Breast epithelium (tissue), 3 donors: ENCODE measurements around the gene CCDC138.

Experiments
- POLR2A ChIP-seq: fragments of 450-650 bp; IDR thresholded peaks from one replicate; pipeline ENCODE4 v1.6.1; 2016; ENCODE audit warnings: antibody characterized with exemption, mild to moderate bottlenecking, moderate library complexity
- POLR2AphosphoS5 ChIP-seq, 3 donors: sonication (generic); formaldehyde crosslinking; IDR thresholded peaks; one replicate each; pipeline ENCODE4 v1.6.1; 2017; ENCODE audit warnings: antibody characterized with exemption in 3 of 3
- TF ChIP-seq, protein P1 (sequence below), 3 donors: fragments of 450-650 bp; IDR thresholded peaks; one replicate each; pipeline ENCODE4 v1.5.1; 2016 to 2017; ENCODE audit warnings: antibody characterized with exemption in 3 of 3, mild to moderate bottlenecking in 3 of 3, moderate library complexity in 3 of 3

DNA sequence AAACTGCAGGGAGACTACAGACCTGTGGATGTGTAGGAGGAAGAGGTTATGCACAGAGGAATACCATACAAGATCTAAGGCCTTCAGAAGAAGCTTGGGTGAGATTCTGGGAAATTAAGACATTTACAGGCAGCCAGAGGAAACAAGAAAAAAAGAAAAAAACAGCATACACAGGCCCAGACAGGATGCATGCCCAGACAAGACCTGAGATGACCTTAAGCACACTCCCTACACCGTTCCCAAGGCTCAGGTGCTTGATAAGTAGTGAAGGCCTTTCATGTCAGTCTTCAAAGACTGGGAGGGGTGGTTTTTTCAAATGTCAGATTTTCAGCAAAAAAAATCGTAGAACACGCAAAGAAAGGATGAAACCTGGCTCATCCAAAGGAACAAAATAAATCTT is 83.0 kb downstream of the CCDC138 start:
- TF ChIP-seq, protein P1, sequence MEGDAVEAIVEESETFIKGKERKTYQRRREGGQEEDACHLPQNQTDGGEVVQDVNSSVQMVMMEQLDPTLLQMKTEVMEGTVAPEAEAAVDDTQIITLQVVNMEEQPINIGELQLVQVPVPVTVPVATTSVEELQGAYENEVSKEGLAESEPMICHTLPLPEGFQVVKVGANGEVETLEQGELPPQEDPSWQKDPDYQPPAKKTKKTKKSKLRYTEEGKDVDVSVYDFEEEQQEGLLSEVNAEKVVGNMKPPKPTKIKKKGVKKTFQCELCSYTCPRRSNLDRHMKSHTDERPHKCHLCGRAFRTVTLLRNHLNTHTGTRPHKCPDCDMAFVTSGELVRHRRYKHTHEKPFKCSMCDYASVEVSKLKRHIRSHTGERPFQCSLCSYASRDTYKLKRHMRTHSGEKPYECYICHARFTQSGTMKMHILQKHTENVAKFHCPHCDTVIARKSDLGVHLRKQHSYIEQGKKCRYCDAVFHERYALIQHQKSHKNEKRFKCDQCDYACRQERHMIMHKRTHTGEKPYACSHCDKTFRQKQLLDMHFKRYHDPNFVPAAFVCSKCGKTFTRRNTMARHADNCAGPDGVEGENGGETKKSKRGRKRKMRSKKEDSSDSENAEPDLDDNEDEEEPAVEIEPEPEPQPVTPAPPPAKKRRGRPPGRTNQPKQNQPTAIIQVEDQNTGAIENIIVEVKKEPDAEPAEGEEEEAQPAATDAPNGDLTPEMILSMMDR (IDR thresholded peaks at IDR 0.05) = no peak
- no peak for TF ChIP-seq POLR2A
- no peak for TF ChIP-seq POLR2AphosphoS5 (IDR thresholded peaks at IDR 0.05)
